OCI-LY1 (cell line): ENCODE measurements around the gene TMEM109.

Experiments used
- H2AFZ ChIP-seq: fragments of 200-600 bp; sonication (generic), shearing (Covaris generic); 2 replicates; pipeline ENCODE4 v1.6.0; 2014; ENCODE audit warnings: antibody characterized with exemption, mild to moderate bottlenecking, low read length
- H3F3A ChIP-seq: fragments of 200-600 bp; sonication (generic), shearing (Covaris generic); 2 replicates; pipeline ENCODE4 v1.6.0; 2014; ENCODE audit warnings: mild to moderate bottlenecking, antibody characterized with exemption, low read length, moderate library complexity; ENCODE audit not compliant: insufficient read depth
- H3K27ac ChIP-seq: fragments of 200-600 bp; sonication (generic); 2 replicates; pipeline ENCODE4 v1.5.1; 2014; ENCODE audit warnings: low read length, mixed run types, mild to moderate bottlenecking, low read depth; ENCODE audit not compliant: poor library complexity, severe bottlenecking
- H3K27me3 ChIP-seq: fragments of 200-600 bp; sonication (generic); 2 replicates; pipeline ENCODE4 v1.6.0; 2014; ENCODE audit warnings: antibody characterized with exemption, mild to moderate bottlenecking, low read length, moderate library complexity; ENCODE audit not compliant: insufficient read depth
- H3K36me3 ChIP-seq: fragments of 200-600 bp; sonication (generic); 2 replicates; pipeline ENCODE4 v1.6.1; 2014; ENCODE audit warnings: mild to moderate bottlenecking, antibody characterized with exemption, low read length, moderate library complexity, mixed read lengths; ENCODE audit not compliant: insufficient read depth
- H3K4me1 ChIP-seq: fragments of 200-600 bp; sonication (generic); 2 replicates; pipeline ENCODE4 v1.5.1; 2014; ENCODE audit warnings: mild to moderate bottlenecking, low read length, moderate library complexity; ENCODE audit not compliant: insufficient read depth, severe bottlenecking
- H3K4me2 ChIP-seq: fragments of 200-600 bp; sonication (generic), shearing (Covaris generic); 2 replicates; pipeline ENCODE4 v1.6.1; 2014; ENCODE audit warnings: low read length
- H3K4me3 ChIP-seq: fragments of 200-600 bp; sonication (generic); 2 replicates; pipeline ENCODE4 v1.5.1; 2014; ENCODE audit warnings: low read length, low read depth, mild to moderate bottlenecking, mixed read lengths; ENCODE audit not compliant: poor library complexity, severe bottlenecking
- H3K79me2 ChIP-seq: fragments of 200-600 bp; shearing (Covaris generic); 2 replicates; pipeline ENCODE4 v1.6.1; 2016; ENCODE audit warnings: mixed run types, low read length, mixed read lengths; ENCODE audit not compliant: insufficient read depth
- H3K9ac ChIP-seq: fragments of 200-600 bp; sonication (generic), shearing (Covaris generic); 2 replicates; pipeline ENCODE4 v1.6.1; 2014; ENCODE audit warnings: mild to moderate bottlenecking, low read length, mixed read lengths
- H3K9me2 ChIP-seq: fragments of 200-600 bp; sonication (generic), shearing (Covaris generic); 2 replicates; pipeline ENCODE4 v1.6.1; 2014; ENCODE audit warnings: low read depth, mild to moderate bottlenecking, low read length, mixed read lengths
- H3K9me3 ChIP-seq: fragments of 200-600 bp; shearing (Covaris generic); 2 replicates; pipeline ENCODE4 v1.6.1; 2014; ENCODE audit warnings: low read length, mixed read lengths
- H4K20me1 ChIP-seq: fragments of 200-600 bp; sonication (generic), shearing (Covaris generic); 2 replicates; pipeline ENCODE4 v1.6.0; 2016; ENCODE audit warnings: mild to moderate bottlenecking, low read length; ENCODE audit not compliant: insufficient read depth
- EZH2 ChIP-seq: fragments of 200-600 bp; sonication (generic), shearing (Covaris generic); IDR thresholded peaks from 2 replicates; pipeline ENCODE4 v1.8.0; 2017; ENCODE audit warnings: borderline replicate concordance, mixed run types, mild to moderate bottlenecking, antibody characterized with exemption, low read length, moderate library complexity, mixed read lengths
- TF ChIP-seq, protein P1 (sequence below): fragments of 200-600 bp; sonication (generic), shearing (Covaris generic); IDR thresholded peaks from 2 replicates; pipeline ENCODE4 v1.5.1; 2017; ENCODE audit warnings: mild to moderate bottlenecking, antibody characterized with exemption, low read length, moderate library complexity, mixed read lengths

Gene TMEM109

DNA sequence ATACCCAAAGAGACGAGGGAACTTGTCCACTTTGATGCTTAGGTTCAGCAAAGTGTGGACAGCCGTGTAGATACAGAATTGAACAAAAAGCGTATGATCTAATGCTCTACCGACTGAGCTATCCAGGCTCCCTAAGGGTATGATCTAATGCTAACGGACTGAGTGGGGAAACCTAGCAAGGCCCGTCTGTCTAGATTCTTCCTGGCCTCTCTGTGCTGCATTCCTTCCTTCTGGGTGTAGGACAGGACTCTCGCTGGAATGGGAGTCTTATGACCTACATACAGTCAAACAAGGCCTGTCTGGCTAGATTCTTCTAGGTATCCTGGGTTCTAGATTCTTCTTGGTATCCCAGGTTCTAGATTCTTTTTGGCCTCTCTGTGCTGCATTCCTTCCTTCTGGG is 46.4 kb downstream of the TMEM109 start:
- Histone ChIP-seq H3K9me2 (no peaks in the 10 kb centered on the region), H3K36me3 (no peaks in the 10 kb centered on the region), H3K9ac (no peak overlapping the region), H3F3A (no peaks in the 10 kb centered on the region), H3K27me3 (peaks cover 4% of the 10 kb centered on the region; the same call in 1 of the 2 replicates), H3K9me3 (no peaks in the 10 kb centered on the region), H3K4me2 (no peak overlapping the region), H3K4me1 (no peaks in the 10 kb centered on the region), H3K27ac (no peak overlapping the region), H3K4me3 (no peak overlapping the region), H4K20me1 (no peaks in the 10 kb centered on the region), H3K79me2 (no peaks in the 10 kb centered on the region), H2AFZ (no peak overlapping the region)
- TF ChIP-seq EZH2 = no peak
- TF ChIP-seq, protein P1, sequence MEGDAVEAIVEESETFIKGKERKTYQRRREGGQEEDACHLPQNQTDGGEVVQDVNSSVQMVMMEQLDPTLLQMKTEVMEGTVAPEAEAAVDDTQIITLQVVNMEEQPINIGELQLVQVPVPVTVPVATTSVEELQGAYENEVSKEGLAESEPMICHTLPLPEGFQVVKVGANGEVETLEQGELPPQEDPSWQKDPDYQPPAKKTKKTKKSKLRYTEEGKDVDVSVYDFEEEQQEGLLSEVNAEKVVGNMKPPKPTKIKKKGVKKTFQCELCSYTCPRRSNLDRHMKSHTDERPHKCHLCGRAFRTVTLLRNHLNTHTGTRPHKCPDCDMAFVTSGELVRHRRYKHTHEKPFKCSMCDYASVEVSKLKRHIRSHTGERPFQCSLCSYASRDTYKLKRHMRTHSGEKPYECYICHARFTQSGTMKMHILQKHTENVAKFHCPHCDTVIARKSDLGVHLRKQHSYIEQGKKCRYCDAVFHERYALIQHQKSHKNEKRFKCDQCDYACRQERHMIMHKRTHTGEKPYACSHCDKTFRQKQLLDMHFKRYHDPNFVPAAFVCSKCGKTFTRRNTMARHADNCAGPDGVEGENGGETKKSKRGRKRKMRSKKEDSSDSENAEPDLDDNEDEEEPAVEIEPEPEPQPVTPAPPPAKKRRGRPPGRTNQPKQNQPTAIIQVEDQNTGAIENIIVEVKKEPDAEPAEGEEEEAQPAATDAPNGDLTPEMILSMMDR = no peak

DNA sequence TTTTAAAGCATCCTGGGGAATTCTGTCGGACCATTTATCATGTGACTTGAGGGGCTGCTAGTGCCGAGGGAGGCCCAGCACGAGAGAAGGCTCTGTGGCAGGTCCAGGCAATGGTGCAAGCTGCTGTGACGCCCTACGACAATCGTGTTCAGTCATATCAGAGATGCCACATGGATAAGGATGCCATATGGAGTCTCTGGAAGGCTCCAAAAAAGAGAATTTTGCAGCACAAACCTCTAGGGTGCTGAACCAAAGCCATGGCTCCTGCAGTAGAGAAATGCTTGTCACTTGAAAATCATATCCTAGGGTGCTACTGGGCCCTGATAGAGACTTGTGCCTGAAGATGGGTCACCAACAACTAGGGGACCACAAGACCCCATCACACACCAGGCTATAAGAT is 50.8 kb downstream of the TMEM109 start:
- H3F3A ChIP-seq = no peaks in the 10 kb centered on the region
- no peaks in the 10 kb centered on the region for H3K79me2 ChIP-seq
- H2AFZ ChIP-seq = no peak overlapping the region
- no peaks in the 10 kb centered on the region for H4K20me1 ChIP-seq
- H3K4me3 ChIP-seq = no peak overlapping the region
- H3K27ac ChIP-seq = no peak overlapping the region
- no peak overlapping the region for H3K9ac ChIP-seq
- no peaks in the 10 kb centered on the region for H3K9me2 ChIP-seq
- TF ChIP-seq EZH2 = no peak
- TF ChIP-seq, protein P1 = no peak
- H3K4me2 ChIP-seq = no peak overlapping the region
- H3K4me1 ChIP-seq = no peaks in the 10 kb centered on the region
- no peaks in the 10 kb centered on the region; the same call in 1 of the 2 replicates for H3K9me3 ChIP-seq
- peaks cover 13% of the 10 kb centered on the region for H3K27me3 ChIP-seq
- no peaks in the 10 kb centered on the region; the same call in 1 of the 2 replicates for H3K36me3 ChIP-seq

DNA sequence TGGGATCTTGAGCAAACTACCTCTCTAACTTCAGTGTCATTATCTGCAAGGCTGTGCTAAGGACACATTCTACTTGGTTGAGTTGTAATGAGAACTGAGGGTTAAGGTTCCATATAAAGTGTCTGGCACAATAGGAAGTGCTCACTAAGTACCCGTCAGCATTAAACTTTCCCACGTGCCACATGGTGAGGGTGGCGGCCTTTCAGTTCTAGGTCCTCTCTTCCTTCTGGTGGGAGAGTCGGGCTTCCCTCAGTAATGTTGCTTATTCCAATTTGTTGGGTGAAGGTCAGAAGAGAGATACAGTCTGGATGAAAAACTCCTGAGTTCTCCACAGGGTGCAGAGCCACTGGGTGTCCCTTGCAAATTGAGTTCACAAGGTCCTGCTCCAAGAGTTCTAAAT is 52.9 kb downstream of the TMEM109 start:
- Histone ChIP-seq H3K27me3 (peaks cover 13% of the 10 kb centered on the region), H3K79me2 (no peaks in the 10 kb centered on the region), H3K27ac (no peak overlapping the region), H3K9ac (no peak overlapping the region), H2AFZ (no peak overlapping the region), H3K4me1 (peaks cover 7% of the 10 kb centered on the region), H4K20me1 (no peaks in the 10 kb centered on the region), H3F3A (no peaks in the 10 kb centered on the region), H3K9me3 (no peaks in the 10 kb centered on the region; the same call in 1 of the 2 replicates), H3K9me2 (no peaks in the 10 kb centered on the region), H3K4me2 (no peak overlapping the region), H3K4me3 (no peak overlapping the region), H3K36me3 (no peaks in the 10 kb centered on the region; the same call in 1 of the 2 replicates)
- TF ChIP-seq, protein P1 = no peak
- no peak for TF ChIP-seq EZH2
